ENCODE measurements around the gene ANAPC5.
"Not testable (repeated sequence)": the region's sequence is repeated elsewhere in the genome, so short reads cannot be mapped to it uniquely, and the experiment has no call there.

The ANAPC5 gene

GRCh38 chr12:121365416-121366062, 13.3 kb upstream of the ANAPC5 start:
- no peak for DNase-seq

- DNase-seq, result peak; percentile 28
Observed at GRCh38 chr12:121364683-121365121, 12.5 kb upstream of the ANAPC5 start.

GRCh38 chr12:121358073-121358472, 5.9 kb upstream of the ANAPC5 start:
- no peak for DNase-seq

GRCh38 chr12:121357331-121357730, 5.1 kb upstream of the ANAPC5 start:
- no peak for DNase-seq

GRCh38 chr12:121356657-121357056, 4.4 kb upstream of the ANAPC5 start:
- DNase-seq, result no peak

- DNase-seq, result no peak
Observed at GRCh38 chr12:121355818-121356217, 3.6 kb upstream of the ANAPC5 start.

- DNase-seq, result no peak
Observed at GRCh38 chr12:121352682-121353018, 439 bp upstream of the ANAPC5 start.

GRCh38 chr12:121346747-121347146, 5.5 kb downstream of the ANAPC5 start:
- no peak for DNase-seq

- no peak for DNase-seq
Observed at GRCh38 chr12:121345151-121345815, 6.9 kb downstream of the ANAPC5 start.

- DNase-seq, result no peak
Observed at GRCh38 chr12:121344506-121344905, 7.7 kb downstream of the ANAPC5 start.

- DNase-seq, result no peak
Observed at GRCh38 chr12:121337416-121337815, 14.8 kb downstream of the ANAPC5 start.

GRCh38 chr12:121334513-121335343, 17.5 kb downstream of the ANAPC5 start:
- peak; percentile 80 for DNase-seq

- no peak for DNase-seq
Observed at GRCh38 chr12:121333747-121334146, 18.5 kb downstream of the ANAPC5 start.

- DNase-seq, result no peak
Observed at GRCh38 chr12:121331248-121331647, 21.0 kb downstream of the ANAPC5 start.

GRCh38 chr12:121330692-121331091, 21.5 kb downstream of the ANAPC5 start:
- DNase-seq, result no peak

- DNase-seq, result no peak
Observed at GRCh38 chr12:121330195-121330594, 22.0 kb downstream of the ANAPC5 start.

- no peak for DNase-seq
Observed at GRCh38 chr12:121328620-121329019, 23.6 kb downstream of the ANAPC5 start.

- DNase-seq, result no peak
Observed at GRCh38 chr12:121326996-121327674, 25.1 kb downstream of the ANAPC5 start.

- DNase-seq, result peak; percentile 35
Observed at GRCh38 chr12:121325922-121326396, 26.3 kb downstream of the ANAPC5 start.

- no peak for DNase-seq
Observed at GRCh38 chr12:121323908-121324307, 28.3 kb downstream of the ANAPC5 start.

- DNase-seq, result no peak
Observed at GRCh38 chr12:121318121-121318520, 34.1 kb downstream of the ANAPC5 start.

GRCh38 chr12:121314431-121314830, 37.8 kb downstream of the ANAPC5 start:
- peak; percentile 58 for DNase-seq

GRCh38 chr12:121310231-121310630, 42.0 kb downstream of the ANAPC5 start:
- DNase-seq, result not testable (repeated sequence)
